ENCODE measurements around the gene C3orf18.

DNA sequence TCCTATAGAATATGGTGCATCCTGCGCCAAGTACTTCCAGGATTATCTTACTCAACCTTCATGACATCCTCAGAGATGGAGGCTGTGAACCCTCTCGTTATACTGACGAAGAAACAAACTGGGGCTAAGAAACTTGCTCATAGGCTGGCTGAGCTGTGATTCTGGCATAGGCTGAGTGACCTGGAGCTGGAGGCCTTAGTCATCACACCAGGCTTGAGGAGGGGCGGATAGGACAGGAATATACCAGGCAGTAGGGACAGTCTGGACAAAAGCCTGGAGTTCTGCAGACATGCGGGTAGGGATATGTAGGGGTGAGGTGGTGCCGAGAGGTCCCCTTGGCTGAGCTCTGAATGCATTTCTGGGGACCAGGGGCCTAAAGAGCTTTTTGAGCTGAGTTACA lies 19.8 kb upstream of the C3orf18 start:
- TF ChIP-seq, protein P1, sequence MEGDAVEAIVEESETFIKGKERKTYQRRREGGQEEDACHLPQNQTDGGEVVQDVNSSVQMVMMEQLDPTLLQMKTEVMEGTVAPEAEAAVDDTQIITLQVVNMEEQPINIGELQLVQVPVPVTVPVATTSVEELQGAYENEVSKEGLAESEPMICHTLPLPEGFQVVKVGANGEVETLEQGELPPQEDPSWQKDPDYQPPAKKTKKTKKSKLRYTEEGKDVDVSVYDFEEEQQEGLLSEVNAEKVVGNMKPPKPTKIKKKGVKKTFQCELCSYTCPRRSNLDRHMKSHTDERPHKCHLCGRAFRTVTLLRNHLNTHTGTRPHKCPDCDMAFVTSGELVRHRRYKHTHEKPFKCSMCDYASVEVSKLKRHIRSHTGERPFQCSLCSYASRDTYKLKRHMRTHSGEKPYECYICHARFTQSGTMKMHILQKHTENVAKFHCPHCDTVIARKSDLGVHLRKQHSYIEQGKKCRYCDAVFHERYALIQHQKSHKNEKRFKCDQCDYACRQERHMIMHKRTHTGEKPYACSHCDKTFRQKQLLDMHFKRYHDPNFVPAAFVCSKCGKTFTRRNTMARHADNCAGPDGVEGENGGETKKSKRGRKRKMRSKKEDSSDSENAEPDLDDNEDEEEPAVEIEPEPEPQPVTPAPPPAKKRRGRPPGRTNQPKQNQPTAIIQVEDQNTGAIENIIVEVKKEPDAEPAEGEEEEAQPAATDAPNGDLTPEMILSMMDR (IDR thresholded peaks at IDR 0.05): no peak
- TF ChIP-seq TCF7L2 (IDR thresholded peaks at IDR 0.05; ENCODE audit: low read depth, low read length) (no peak), POLR2AphosphoS5 (IDR thresholded peaks at IDR 0.05; ENCODE audit: low read depth, low read length) (no peak), SIN3A (IDR thresholded peaks at IDR 0.05; ENCODE audit: borderline replicate concordance, insufficient read depth, low read depth, low read length) (no peak)
- TF ChIP-seq, protein P2, sequence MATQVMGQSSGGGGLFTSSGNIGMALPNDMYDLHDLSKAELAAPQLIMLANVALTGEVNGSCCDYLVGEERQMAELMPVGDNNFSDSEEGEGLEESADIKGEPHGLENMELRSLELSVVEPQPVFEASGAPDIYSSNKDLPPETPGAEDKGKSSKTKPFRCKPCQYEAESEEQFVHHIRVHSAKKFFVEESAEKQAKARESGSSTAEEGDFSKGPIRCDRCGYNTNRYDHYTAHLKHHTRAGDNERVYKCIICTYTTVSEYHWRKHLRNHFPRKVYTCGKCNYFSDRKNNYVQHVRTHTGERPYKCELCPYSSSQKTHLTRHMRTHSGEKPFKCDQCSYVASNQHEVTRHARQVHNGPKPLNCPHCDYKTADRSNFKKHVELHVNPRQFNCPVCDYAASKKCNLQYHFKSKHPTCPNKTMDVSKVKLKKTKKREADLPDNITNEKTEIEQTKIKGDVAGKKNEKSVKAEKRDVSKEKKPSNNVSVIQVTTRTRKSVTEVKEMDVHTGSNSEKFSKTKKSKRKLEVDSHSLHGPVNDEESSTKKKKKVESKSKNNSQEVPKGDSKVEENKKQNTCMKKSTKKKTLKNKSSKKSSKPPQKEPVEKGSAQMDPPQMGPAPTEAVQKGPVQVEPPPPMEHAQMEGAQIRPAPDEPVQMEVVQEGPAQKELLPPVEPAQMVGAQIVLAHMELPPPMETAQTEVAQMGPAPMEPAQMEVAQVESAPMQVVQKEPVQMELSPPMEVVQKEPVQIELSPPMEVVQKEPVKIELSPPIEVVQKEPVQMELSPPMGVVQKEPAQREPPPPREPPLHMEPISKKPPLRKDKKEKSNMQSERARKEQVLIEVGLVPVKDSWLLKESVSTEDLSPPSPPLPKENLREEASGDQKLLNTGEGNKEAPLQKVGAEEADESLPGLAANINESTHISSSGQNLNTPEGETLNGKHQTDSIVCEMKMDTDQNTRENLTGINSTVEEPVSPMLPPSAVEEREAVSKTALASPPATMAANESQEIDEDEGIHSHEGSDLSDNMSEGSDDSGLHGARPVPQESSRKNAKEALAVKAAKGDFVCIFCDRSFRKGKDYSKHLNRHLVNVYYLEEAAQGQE (IDR thresholded peaks at IDR 0.05; ENCODE audit: insufficient read depth in 1 of 2, low read depth in 2 of 2, low read length in 1 of 2): no peak

All from Panc1 (cell line).